HK-2 (cell line): ENCODE results near the gene KLF17.

Experiments used
- DNase-seq: peaks from one replicate; pipeline ENCODE4 v3.0.0-alpha.2; 2018; ENCODE audit not compliant: unreplicated experiment

The KLF17 gene

GRCh38 chr1:44152692-44153091, 34.1 kb downstream of the KLF17 start:
- DNase-seq = no peak

DNA sequence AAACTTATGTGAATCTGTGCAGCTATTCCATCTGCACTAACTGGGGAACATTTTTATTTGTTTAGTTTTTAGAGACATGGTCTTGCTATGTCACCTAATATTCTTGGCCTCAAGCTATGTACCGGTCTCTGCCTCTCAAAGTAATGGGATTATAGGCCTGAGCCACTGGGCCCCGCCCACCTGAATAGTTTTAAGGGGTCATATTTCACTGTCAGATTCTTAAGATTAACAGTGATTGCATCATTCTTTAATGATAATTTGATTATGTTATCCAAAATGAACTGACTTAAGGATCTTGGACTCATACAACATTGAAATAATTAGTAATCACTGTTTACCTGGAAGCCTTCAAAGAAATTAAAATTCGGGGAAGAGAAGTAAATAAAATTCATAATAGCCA, 35.4 kb downstream of the KLF17 start:
- DNase-seq = no peak

- no peak for DNase-seq
These were observed 39.3 kb downstream of the KLF17 start for GRCh38 chr1:44157903-44158302.

DNA sequence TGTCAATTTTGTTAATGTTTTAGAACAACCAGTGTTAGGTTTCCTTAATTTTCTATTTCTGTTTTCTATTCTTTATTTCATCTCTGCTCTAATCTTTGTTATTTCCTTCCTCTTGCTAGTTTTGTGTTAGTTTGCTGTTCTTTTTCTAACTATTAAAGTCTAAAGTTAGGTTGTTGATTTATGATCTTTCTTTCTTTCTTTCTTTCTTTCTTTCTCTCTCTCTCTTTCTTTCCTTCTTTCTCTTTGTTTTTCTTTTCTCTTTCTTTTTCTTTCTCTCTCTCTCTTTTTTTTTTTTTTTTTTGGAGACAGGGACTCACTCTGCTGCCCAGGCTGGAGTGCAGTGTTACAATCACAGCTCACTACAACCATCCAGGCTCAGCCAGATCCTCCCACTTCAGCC, 40.2 kb downstream of the KLF17 start:
- DNase-seq = no peak

DNA sequence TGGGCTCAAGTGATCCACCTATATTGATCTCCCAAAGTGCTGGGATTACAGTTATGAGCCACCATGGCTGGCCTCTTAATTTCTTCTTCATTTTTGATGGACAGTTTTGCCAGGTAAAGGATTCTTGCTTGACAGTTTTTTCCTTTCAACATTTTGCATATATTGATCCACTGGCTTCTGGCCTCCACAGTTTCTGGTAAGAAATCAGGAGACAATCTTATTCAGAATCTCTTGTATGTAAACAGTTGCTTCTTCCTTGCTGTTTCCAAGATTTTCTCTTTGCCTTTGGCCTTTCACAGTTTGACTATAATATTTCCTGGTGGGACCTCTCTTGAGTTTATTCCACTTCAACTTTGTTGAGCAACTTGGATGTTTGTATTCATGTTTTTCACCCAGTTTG, 42.9 kb downstream of the KLF17 start:
- DNase-seq = no peak

DNA sequence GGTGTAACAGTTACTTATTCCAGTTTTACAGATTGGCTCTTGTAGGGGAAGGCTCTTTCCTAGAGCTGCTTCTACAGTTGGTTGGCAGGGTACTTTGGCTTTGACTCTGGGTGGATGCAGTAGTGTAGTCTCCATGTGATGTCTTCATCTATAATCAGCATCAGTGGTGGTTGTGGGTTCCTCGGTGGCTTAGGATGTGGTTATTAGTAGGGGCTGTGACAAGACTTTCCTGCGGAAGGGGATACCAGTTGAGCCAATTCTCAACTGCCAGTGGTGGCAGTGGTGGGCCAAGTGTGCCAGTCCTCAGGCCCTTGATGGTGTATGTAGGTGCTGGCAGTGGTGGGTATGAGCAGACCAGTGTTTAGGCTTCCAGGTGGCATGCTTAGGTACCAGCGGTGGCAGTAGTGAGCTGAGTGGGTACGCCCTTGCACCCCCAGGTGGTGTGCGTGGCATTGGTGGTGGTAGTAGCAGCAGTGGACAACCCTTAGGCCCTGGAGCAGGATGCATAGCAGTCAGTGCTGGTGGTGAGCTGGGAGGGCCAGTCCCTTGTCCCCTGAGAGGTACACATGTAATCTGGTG, 50.0 kb downstream of the KLF17 start:
- no peak for DNase-seq

DNA sequence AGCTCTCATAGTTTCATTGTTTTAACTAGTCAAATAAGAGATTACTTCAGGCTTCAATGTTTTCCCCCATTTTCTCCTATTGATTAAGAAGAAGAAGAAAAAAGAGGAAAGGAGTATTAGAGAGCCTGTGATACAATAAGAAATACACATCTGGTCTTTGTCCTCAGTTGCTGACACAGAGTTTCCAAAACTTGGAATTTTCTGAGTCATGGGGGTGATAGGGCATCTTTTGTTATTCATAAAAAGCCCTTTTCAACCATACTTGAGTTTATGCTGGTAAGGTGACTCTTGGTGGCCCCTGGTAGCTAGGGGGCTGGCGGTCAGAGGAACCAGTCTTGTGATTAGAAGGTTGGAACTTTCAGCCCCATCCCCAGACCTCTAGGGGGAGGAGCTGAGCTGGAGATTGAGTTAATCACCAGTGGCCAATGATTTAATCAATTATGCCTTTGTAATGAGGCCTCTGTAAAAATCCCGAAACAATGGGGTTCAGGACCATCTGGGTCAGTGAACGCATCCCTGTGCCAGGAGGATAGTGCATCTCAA, 51.7 kb downstream of the KLF17 start:
- DNase-seq = no peak

GRCh38 chr1:44174630-44175029, 56.0 kb downstream of the KLF17 start:
- no peak for DNase-seq
